ENCODE results near the gene GDI2. TPM values are rescaled to one million over a fixed set of nuclear protein-coding genes. Genes with fewer than 3 reads are reported as not detected.
"Not testable (repeated sequence)": the region's sequence is repeated elsewhere in the genome, so short reads cannot be mapped to it uniquely, and the experiment has no call there.

The GDI2 gene
- total RNA-seq, 6 experiments from 2014 or later: 248 to 267 (median 259) TPM

DNA sequence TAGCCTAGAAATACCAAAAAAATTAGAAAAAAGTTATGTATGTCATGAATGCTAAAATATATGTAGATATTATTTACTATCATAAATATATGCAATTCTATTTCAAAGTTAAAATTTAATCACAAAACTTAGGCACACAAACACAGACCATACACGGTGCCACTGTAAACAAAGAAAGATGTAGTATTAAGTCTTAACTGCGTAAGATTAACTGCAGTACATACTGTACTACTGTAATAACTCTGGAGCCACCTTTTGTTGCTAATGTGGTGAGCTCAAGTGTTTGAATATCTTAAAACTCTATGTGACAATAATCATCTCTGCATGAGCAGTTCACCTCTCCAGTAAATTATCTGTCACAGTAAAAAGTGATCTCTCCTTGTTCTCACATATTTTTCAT lies 23.6 kb downstream of the GDI2 start:
- TF ChIP-seq, protein P1, sequence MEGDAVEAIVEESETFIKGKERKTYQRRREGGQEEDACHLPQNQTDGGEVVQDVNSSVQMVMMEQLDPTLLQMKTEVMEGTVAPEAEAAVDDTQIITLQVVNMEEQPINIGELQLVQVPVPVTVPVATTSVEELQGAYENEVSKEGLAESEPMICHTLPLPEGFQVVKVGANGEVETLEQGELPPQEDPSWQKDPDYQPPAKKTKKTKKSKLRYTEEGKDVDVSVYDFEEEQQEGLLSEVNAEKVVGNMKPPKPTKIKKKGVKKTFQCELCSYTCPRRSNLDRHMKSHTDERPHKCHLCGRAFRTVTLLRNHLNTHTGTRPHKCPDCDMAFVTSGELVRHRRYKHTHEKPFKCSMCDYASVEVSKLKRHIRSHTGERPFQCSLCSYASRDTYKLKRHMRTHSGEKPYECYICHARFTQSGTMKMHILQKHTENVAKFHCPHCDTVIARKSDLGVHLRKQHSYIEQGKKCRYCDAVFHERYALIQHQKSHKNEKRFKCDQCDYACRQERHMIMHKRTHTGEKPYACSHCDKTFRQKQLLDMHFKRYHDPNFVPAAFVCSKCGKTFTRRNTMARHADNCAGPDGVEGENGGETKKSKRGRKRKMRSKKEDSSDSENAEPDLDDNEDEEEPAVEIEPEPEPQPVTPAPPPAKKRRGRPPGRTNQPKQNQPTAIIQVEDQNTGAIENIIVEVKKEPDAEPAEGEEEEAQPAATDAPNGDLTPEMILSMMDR (IDR thresholded peaks at IDR 0.05): no peak
- DNase-seq: no peak
- Mint-ChIP-seq H3K4me1 (ENCODE audit: low read depth) (peaks cover 11% of the 10 kb centered on the region), H3K27ac (no peak overlapping the region), H3K36me3 (ENCODE audit: low read depth) (peaks cover 46% of the 10 kb centered on the region), H3K4me3 (no peak overlapping the region), H3K9me3 (no peaks in the 10 kb centered on the region), H3K27me3 (ENCODE audit: insufficient read depth) (no peaks in the 10 kb centered on the region)

DNA sequence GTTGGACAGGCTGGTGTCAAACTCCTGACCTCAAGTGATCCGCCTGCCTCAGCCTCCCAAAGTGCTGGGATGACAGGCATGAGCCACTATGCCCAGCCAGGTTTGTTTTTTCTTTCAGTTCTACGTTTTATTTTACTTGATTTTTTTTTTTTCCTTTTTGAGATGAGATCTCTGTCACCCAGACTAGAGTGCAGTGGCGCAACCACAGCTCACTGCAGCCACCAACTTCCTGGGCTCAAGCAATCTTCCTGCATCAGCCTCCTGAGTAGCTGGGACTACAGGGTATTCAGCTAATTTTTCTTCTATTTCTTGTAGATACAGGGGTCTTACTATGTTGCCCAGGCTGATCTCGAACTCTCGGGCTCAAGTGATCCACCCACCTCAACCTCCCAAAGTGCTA lies 24.3 kb downstream of the GDI2 start:
- no peak overlapping the region for H3K27ac Mint-ChIP-seq
- H3K4me3 Mint-ChIP-seq: no peak overlapping the region
- no peak for DNase-seq
- H3K4me1 Mint-ChIP-seq (ENCODE audit: low read depth): peaks cover 11% of the 10 kb centered on the region
- H3K9me3 Mint-ChIP-seq: no peaks in the 10 kb centered on the region
- H3K36me3 Mint-ChIP-seq (ENCODE audit: low read depth): peaks cover 53% of the 10 kb centered on the region
- H3K27me3 Mint-ChIP-seq (ENCODE audit: insufficient read depth): peaks cover under 1% of the 10 kb centered on the region; the same call in 1 of the 2 replicates
- TF ChIP-seq, protein P1 (IDR thresholded peaks at IDR 0.05): no peak

DNA sequence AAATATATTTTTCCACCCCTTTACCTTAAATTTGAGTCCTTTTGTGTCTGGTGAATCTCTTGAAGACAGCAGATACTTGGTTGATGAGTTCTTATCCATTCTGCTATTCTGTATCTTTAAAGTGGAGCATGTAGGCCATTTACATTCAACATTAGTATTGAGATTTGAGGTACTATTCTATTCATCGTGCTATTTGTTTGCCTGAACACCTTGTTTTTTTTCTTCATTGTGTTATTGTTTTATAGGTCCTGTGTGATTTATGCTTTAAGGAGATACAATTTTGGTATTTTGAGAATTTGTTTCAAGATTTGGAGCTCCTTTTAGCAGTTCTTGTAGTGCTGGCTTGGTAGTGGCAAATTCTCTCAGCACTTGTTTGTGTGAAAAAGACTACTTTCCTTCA lies 29.9 kb downstream of the GDI2 start:
- DNase-seq: no peak
- Mint-ChIP-seq H3K9me3 (no peaks in the 10 kb centered on the region), H3K27me3 (ENCODE audit: insufficient read depth) (peaks cover 2% of the 10 kb centered on the region; the same call in 1 of the 2 replicates), H3K4me1 (ENCODE audit: low read depth) (peaks cover 20% of the 10 kb centered on the region), H3K27ac (no peak overlapping the region), H3K36me3 (ENCODE audit: low read depth) (peaks cover 60% of the 10 kb centered on the region), H3K4me3 (no peak overlapping the region)
- TF ChIP-seq, protein P1 (IDR thresholded peaks at IDR 0.05): no peak

DNA sequence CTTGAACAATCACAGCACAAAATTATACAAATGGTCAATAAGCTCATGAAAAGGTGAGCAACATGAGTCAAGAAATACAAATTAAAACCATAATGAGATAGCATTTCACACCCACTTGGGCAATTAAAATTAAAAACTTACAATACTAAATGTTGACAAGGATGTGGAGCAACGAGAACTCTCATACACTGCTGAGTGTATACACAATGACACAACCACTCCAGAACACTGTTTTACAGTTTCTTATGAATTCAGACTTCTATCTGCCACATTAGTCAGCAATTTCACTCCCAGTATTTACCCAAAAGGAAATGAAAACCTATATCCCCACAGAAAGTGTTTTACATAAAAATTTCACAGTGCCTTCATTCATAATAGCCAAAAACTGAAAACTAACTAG lies 31.1 kb downstream of the GDI2 start:
- Mint-ChIP-seq H3K9me3 (no peaks in the 10 kb centered on the region), H3K27me3 (ENCODE audit: insufficient read depth) (peaks cover 2% of the 10 kb centered on the region; the same call in 1 of the 2 replicates), H3K4me3 (no peak overlapping the region), H3K4me1 (ENCODE audit: low read depth) (peaks cover 18% of the 10 kb centered on the region), H3K27ac (peak overlapping the region; percentile 4; the same call in 1 of the 2 replicates), H3K36me3 (ENCODE audit: low read depth) (peaks cover 64% of the 10 kb centered on the region)
- no peak for DNase-seq
- TF ChIP-seq, protein P1 (IDR thresholded peaks at IDR 0.05): no peak

DNA sequence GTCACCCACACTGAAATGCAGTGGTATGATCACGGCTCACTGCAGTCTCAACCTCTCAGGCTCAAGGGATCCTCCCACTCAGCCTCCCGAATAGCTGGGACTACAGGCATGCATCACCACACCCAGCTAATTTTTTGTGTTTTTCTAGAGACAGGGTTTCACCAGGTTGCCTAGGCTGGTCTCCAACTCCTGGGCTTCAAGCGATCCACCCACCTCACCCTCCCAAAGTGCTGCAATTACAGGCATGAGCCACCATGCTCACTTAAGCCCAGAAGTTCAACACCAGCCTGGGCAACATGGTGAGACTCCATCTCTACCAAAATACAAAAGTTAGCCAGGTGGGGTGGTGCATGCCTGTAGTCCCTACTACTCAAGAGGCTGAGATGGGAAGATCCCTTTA lies 33.5 kb downstream of the GDI2 start:
- Mint-ChIP-seq H3K9me3 (no peaks in the 10 kb centered on the region), H3K36me3 (ENCODE audit: low read depth) (peaks cover 54% of the 10 kb centered on the region)

DNA sequence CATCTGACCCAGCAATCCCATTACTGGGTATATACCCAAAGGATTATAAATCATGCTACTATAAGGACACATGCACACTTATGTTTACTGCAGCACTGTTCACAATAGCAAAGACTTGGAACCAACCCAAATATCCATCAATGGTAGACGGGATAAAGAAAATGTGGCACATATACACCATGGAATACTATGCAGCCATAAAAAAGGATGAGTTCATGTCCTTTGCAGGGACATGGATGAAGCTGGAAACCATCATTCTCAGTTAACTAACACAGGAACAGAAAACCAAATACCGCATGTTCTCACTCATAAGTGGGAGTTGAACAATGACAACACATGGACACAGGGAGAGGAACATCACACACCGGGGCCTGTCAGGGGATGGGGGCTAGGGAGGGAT lies 35.5 kb downstream of the GDI2 start:
- not testable (repeated sequence) for H3K9me3 Mint-ChIP-seq; H3K4me3 Mint-ChIP-seq; H3K27me3 Mint-ChIP-seq (ENCODE audit: insufficient read depth); H3K27ac Mint-ChIP-seq; DNase-seq
- Mint-ChIP-seq H3K4me1 (ENCODE audit: low read depth) (peaks cover 50% of the 10 kb centered on the region), H3K36me3 (ENCODE audit: low read depth) (peaks cover 45% of the 10 kb centered on the region)

More for the DNA sequence above, 33.5 kb downstream of the GDI2 start:
- Mint-ChIP-seq H3K27me3 (ENCODE audit: insufficient read depth) (peaks cover 5% of the 10 kb centered on the region; the same call in 1 of the 2 replicates), H3K4me3 (no peak overlapping the region), H3K27ac (no peak overlapping the region), H3K4me1 (ENCODE audit: low read depth) (peaks cover 41% of the 10 kb centered on the region)
- TF ChIP-seq, protein P1 (IDR thresholded peaks at IDR 0.05): no peak
- DNase-seq: no peak
